Activated T-helper 1 cell treated with anti-CD3 and anti-CD28 coated beads, Interleukin-2, amount 50 U/mL, for 16 hours (primary cell): Measurements from ENCODE around the gene PDPK1.
"Not testable (repeated sequence)": the region's sequence is repeated elsewhere in the genome, so short reads cannot be mapped to it uniquely, and the experiment has no call there.

ENCODE experiments used
- DNase-seq, 2 donors: peaks; one replicate each; pipeline ENCODE4 v3.0.0-alpha.2; 2020; ENCODE audit warnings: low read depth in 1 of 2, low spot score in 1 of 2

PDPK1 gene

DNA sequence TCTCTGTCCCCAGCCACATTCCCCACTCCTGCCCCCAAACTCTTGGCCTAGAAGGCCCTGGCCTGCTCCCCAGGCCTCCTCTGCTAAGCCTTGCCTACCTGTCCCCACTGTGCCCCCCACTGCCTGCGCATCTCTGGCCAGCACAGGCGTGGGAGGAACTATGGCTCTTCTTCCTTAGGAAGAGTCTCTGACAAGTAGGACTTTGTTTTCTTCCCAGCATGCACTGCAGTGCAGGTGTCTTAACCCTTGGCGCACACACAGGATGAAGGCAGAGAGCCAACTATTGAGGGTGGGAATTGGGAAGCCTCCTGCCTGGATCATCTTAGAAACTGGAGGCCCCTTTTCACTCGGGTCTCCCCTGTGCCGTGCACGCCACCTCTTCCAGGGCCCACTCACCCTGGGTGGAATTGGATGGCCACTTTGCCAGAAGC, 14.0 kb upstream of the PDPK1 start:
- no peak for DNase-seq

GRCh38 chr16:2524339-2524938, 13.4 kb upstream of the PDPK1 start:
- no peak for DNase-seq

- no peak for DNase-seq
These were observed 11.7 kb upstream of the PDPK1 start for GRCh38 chr16:2526135-2526534.

DNA sequence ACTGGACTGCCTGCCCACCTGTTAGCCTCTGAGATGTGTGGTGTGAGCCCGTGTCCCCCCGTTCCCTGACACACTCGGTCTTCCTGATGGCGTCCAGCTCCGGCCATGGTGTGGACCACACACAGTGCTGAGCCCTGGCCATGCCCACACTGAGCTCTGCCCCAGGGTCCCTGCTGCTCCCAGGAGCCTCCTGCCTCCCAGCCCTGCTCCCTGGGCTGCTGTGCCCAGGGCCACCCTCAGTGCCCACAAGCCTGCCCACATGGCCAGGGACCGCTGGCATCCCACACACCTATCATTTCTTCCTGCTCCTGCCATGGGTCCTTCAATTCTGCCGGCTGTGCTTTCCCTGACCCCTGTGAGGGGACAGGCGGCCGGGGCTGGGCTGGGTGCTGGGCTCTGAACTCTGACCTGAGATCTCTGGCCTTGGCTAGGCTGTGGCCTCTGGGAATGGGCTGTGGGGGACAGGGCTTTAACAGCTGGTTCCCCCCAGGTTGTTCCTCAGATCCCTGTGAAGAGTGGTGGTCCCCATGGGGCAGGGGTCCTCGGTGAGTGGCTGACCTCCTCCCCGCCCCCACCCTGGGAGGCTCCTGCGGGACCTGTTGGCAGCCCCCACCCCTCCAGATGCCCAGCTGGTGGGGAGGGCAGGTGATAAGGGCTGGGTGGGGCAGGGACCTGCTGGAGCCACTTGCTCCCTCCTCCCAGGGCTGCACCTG, 10.6 kb upstream of the PDPK1 start:
- DNase-seq, result no peak

- DNase-seq, result no peak
These were observed 10.1 kb upstream of the PDPK1 start for GRCh38 chr16:2527784-2528100.

DNA sequence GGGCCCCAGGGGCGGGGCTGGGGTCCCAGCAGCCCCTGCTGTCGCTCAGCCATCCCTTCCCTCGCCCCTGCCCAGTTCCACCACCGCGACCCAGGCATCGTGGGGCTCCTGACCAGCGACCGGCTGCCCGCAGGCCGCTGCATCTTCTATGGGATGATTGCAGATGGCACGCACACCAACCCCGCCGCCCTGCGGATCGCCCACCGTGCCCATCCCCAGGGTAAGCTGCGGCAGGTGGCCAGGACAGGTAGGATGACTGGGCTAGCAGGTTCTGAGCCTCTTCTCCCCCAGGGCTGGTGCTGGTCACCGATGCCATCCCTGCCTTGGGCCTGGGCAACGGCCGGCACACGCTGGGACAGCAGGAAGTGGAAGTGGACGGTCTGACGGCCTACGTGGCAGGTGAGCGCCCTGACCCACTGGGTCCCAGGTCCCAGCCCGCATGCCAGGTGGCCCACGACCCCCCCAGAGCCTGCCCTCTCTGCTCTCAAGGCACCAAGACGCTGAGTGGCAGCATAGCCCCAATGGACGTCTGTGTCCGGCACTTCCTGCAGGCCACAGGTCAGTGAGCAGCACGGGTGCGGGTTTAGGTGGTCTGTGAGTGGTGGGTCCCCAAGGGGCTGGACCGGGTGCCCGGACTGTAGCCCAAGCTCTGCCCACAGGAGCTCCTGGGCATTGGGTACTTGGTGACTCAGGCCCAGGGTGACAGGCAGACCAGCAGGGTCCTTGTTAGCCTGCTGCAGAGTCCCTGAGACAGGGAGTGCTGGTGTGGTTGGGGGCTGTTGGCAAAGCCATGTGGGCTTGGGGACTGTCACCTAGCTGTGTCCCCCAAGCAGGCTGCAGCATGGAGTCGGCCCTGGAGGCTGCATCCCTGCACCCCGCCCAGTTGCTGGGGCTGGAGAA, 9.4 kb upstream of the PDPK1 start:
- DNase-seq, result no peak

GRCh38 chr16:2529061-2529931, 8.5 kb upstream of the PDPK1 start:
- no peak for DNase-seq

GRCh38 chr16:2529961-2530628, 7.7 kb upstream of the PDPK1 start:
- no peak for DNase-seq

DNA sequence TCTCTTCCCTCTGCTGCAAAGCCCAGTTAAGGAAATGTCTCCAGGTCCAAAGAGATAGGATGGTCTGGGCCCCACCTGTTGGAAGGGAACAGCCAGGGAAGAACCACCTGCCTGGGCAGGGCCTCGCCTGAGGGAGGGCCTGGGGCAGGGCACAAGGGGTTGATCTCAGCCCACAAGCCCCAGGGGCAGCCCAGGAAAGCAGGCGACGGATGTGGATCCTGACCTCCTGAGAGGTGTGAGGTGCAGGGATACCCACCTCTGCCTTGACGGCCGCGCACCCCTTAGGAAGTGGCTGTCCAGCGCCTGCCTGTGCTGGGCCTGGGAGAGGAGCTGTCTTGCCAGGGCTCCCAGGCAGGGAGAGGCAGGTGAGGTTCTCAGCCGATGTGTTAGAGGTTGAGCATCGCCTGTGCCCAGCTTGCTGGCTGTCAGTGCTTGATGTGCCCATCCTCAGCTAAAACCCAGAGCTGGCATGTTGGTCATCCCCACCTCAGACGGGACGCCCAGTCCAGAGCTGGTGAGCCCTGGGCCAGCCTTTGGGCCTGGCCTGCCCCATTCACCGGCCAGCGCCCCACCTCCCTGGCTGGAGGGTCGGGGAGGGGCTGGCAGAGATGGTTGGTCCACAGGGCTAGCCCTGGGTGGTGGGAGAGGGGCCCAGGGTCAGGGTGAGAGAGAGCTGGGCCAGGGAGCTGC, 7.0 kb upstream of the PDPK1 start:
- no peak for DNase-seq

- no peak for DNase-seq
These were observed 6.5 kb upstream of the PDPK1 start, which contains the start of gene CEMP1 for GRCh38 chr16:2531371-2531695. Gene CEMP1, minus strand, starts transcription at chr16:2531408. Its CDS starts 335 bp downstream, at chr16:2531073.

DNA sequence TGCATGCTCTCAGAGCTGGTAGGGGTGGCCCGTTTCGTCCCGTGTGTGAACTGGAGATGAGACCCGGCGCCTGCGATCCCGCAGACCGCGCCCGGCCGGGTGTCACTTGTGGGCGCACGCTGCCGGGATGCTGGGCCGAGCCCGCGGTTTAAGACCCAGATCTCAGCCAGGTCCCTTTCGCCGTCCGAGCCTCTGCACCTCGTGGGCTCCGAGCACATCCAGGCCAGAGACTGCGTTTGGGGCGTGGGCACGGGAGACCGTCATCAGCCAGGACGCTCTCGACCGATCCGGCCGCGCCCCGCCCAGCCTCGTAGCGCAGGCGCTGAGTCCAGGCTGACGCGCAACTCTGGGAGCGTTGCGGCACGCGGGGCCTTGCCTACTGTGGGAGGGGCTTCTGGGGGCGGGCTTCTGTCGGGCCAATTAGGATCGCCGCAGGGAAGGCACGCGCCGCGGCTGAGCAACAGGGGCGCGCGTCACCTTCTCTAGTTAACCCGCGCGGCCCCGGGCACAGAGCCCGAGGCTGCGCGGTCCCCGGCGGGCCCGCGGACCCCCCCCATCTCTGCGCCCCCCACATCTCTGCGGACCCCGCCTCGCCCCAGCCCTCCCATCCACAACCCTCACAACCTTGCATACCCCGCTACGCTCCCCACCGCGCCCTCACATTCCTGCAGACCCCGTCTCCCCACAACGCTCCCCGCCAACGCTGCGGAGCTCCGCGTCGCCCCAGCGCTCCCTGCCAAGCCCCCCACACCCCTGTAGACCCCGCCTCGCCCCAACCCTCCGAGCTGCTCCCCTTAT, 5.9 kb upstream of the PDPK1 start:
- peak; percentile 95 to 96 for DNase-seq

- peak in 1 of 2 donors; percentile 32 for DNase-seq
These were observed 5.2 kb upstream of the PDPK1 start for GRCh38 chr16:2532494-2533141.

GRCh38 chr16:2533142-2533755, 4.6 kb upstream of the PDPK1 start:
- DNase-seq, result not testable (repeated sequence)

DNA sequence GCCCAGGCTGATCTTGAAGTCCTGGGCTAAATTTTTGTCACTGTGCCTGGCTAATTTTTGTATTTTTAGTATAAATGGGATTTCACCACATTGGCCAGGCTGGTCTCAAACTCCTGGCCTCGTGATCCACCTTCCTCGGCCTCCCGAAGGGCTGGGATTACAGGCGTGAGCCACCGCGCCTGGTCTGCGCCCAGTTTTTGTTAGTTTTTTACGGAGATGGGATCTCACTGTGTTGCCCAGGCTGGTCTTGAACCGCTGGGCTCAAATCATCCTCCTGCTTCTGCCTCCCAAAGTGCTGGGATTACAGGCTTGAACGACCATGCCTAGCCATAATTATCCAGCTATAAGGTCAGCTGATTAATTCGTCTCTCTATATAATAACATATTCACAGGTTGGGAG, 3.9 kb upstream of the PDPK1 start:
- DNase-seq, result no peak

- not testable (repeated sequence) for DNase-seq
These were observed 3.5 kb upstream of the PDPK1 start for GRCh38 chr16:2534335-2534734.

- no peak for DNase-seq
These were observed 2.2 kb upstream of the PDPK1 start for GRCh38 chr16:2535625-2536013.

DNA sequence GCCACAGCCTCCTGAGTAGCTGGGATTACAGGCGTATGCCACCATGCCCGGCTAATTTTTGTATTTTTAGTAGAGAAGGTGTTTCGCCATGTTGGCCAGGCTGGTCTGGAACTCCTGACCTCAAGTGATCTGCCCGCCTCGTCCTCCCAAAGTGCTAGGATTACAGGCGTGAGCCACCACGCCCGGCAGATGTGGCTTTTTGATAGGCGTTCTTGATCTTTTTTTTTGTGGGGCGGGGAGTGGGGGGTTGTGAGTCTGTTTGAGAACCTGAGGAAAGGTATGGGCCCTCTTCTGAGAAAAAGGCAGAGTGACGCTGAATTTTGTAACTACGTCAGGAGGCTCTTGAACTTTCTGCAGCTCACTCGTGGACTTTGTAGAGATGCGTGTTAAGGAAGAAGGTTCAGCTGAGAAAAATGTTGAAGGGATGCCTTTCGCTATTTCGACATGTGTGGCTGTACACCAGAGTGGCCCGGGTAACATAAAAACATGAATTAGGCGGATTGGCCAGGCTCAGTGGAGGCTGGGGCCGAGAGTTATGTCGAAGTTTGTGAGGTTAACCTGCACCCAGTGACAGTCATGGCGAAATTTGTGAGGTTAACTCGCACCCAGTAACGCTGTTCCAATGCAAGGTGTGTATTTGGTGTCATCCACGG, 1.5 kb downstream of the PDPK1 start:
- DNase-seq, result not testable (repeated sequence)
